Measurements from ENCODE around the gene ARL16.
A peak's percentile ranks its signal among the peaks of the same experiment; 100 is the strongest.

ARL16 gene

DNA sequence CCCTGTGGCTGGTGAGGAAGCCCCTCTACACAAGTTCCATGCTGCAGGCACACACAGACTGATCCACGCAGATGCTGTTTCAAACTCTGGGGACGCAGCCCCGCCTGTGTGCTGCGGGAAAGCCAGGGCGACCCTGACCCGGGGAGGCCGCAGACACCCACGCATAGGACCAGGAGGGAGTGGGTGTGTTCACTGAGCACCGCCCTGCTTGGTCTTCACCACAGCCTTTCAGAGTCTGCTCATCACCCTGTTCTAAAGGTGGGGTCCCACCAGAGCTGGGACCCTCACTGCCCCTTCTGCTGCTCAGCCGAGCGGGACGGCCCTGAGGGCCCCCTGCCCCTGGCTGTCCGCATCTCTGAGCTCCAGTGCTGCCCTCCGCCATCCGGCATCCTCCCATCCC, 39.1 kb downstream of the ARL16 start:
- no peak for DNase-seq (ENCODE audit: low read depth)

DNA sequence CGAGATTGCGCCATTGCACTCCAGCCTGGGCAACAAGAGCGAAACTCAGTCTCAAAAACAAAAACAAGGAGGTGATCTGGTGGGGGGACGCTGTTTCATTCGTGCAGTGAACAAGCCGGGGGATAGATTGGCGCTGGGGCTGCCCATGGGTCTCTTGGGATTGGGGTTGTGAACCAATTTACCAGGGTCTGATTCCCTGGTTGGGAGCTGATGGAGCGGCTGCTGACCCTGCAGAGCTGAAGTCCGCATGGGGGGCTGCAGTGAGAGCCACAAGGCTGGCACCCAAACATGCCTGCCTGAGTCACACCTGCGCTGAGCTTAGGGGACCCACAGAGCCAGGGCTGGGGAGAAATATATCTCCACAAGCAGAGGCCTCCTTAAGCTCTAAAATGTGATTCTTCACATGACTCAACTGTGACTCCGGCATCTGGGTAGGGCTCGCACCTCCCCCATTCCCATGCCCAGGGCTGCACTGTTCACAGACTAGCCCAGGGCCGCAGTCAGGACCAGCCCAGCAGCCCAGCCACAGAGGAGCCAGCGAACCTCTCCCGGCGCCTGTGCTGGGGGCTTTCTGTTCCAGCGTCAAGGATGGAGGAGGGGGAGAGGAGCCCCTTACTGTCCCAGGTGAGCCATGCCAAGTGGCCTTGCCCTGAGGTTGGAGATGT, 41.6 kb downstream of the ARL16 start:
- no peak for DNase-seq (ENCODE audit: low read depth)

DNA sequence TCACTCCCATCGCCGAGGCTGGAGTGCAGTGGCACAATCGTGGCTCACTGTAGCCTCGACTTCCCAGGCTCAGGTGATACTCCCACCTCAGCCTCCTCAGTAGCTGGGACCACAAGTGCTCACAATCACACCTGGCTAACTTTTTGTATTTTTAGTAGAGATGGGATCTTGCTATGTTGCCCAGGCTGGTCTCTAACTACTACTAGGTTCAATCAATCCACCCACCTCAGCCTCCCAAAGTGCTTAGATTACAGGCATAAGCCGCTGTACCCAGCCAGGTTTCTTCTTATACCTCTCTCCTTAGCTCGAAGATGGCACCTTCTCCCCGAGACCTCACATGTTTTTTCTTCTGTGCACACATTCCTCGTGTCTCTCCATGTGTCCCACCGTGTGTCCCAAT, 43.6 kb downstream of the ARL16 start:
- no peak for DNase-seq (ENCODE audit: low read depth)

DNA sequence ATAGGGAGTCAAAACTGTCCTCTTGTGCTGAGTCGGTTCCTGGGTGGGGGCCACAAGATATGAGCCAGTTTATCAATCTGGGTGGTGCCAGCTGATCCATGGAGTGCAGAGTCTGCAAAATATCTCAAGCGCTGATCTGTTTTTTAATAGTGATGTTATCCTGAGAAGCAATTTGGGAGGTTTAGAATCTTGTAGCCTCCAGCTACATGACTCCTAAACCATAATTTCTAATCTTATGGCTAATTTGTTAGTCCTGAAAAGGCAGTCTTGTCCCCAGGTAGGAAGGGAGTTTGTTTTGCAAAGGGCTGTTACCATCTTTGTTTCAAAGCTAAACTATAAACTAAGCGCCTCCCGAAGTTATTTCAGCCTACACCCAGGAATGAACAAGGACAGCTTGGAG, 44.9 kb downstream of the ARL16 start:
- DNase-seq (ENCODE audit: low read depth) = no peak

DNA sequence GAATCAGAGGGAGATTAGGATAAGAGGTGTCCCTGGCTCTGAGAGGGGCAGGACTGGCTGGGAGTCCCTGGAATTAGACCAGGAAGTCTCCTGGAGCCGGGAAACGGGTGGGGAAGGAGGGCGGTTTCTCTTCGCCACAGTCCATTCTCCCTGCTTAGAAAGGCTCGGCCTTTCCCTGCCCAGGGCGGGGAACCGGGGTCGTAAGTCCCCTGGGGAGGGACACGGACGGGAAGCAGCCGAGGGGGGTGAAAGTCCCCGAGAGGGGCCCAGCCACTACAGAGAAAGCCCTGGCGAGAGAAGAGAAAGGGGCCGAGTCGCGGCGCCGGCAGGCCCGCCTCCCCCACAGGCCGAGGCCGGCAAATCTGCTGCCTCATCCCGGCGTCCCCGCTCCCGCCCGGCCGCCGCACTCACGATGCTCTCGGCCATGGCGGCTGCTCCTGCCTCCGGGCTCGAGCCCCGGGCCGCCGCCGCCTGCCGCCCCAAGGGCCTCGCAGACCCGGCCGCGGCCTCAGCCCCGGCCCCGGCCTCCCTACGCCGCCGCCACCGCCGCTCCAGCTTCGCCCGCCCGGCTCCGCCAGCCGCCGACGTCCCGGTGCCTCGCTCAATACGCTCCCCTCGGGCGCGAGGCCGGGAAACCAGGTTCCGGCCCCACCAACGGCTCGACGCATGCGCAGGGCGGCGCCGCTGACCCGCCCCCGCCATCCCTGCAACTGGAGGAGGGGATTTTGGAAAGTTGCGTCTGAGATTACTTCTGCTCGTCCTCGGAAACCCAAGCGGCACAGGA, 46.9 kb downstream of the ARL16 start, which contains the start of the genes NPLOC4 and TSPAN10:
Gene NPLOC4, minus strand, starts transcription at position 608 of the 784 bp plus-strand sequence. Its CDS starts 182 bp downstream, at position 426.
Gene TSPAN10, plus strand, starts transcription at position 692 of the 784 bp plus-strand sequence. CDS start 5,217 bp downstream, outside the sequence.
- peak; percentile 80 for DNase-seq (ENCODE audit: low read depth)

DNA sequence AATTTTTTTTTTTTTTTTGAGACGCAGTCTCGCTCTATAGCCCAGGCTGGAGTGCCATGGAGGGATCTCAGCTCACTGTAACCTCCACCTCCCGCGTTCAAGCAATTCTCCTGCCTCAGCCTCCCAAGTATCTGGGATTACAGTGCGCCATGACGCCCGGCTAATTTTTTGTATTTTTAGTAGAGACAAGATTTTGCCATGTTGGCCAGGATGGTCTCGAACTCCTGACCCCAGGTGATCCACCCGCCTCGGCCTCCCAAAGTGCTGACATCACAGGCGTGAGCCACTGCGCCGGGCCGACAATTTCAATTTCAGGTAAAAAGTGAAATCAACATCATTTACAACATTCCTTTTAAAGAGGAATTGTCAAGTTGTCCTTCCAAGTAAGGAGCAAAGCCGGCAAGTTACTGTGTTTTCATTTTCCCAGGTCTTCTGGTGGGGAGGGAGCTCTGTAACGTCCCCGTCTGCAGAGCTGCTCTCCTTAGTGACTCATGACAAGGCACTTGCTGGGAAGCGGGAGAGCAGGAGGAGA, 47.6 kb downstream of the ARL16 start:
- no peak for DNase-seq (ENCODE audit: low read depth)

DNA sequence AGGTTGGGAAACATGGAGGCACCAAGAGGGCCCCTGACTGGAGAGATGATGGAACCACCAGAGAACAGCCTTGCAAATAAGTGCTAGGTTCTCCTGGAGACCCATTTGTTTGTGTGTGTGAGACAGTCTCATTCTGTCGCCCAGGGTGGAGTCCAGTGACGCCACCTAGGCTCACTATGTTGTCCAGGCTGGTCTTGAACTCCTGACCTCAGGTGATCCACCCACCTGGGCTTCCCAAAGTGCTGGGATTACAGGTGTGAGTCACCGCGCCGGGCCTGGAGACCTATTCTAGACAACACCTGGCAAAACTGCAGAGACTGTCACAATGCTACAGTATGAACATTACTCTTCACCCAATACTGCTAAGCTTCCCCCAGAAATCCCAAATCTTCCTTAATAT, 48.2 kb downstream of the ARL16 start:
- no peak for DNase-seq (ENCODE audit: low read depth)

DNA sequence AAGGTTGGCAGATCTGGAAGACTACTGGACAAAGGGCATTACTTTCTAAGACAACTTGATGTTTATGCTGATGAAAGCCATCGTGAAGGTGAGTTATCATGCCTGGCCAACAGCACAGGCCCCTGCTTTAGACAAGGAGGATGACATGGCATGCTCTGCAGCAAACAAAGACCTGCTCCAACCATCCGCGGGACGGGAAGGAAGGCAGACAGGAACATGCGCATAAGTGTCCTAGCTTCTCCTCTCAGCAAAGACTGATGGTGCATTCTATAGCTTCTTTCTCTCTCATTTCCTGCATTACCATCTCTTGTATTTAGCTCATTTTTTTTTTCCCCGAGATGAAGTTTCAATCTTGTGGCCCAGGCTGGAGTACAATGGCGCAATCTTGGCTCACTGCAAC, 52.1 kb downstream of the ARL16 start:
- no peak for DNase-seq (ENCODE audit: low read depth)
